ENCODE measurements around the gene ZBTB7A.

- TF ChIP-seq CTCF (IDR thresholded peaks at IDR 0.05) (no peak), POLR2A (IDR thresholded peaks at IDR 0.05; ENCODE audit: low read depth) (no peak), POLR2AphosphoS5 (IDR thresholded peaks at IDR 0.05) (no peak)
These were observed 47.5 kb upstream of the ZBTB7A start for GRCh38 chr19:4114181-4114580.

All from esophagus muscularis mucosa (tissue), 3 donors.